Skin of body (tissue), 2 donors: ENCODE data around the gene THBS3. TPM values are rescaled to one million over a fixed set of nuclear protein-coding genes. Genes with fewer than 3 reads are reported as not detected.
"Not testable (repeated sequence)": the region's sequence is repeated elsewhere in the genome, so short reads cannot be mapped to it uniquely, and the experiment has no call there.

ENCODE experiments used
- DNase-seq: peaks from one replicate; lab custom pipeline; 2025; lab: John Stamatoyannopoulos, UW
- total RNA-seq: library from RNA; depleted of rRNA; stranded (reverse); fragments of >200 nt; gene quantifications from one replicate; pipeline ENCODE4 v1.2.3, GENCODE V29; 2014

THBS3 gene
- total RNA-seq, 1 donor from 2014 or later = 32.5 TPM

- not testable (repeated sequence) for DNase-seq
These were observed 27.7 kb upstream of the THBS3 start for GRCh38 chr1:155235375-155235774.

GRCh38 chr1:155233502-155233901 lies 25.8 kb upstream of the THBS3 start:
- not testable (repeated sequence) for DNase-seq

- DNase-seq = peak; percentile 57
These were observed 24.6 kb upstream of the THBS3 start for GRCh38 chr1:155232001-155232978.

GRCh38 chr1:155231302-155231701 lies 23.6 kb upstream of the THBS3 start:
- DNase-seq = not testable (repeated sequence)

GRCh38 chr1:155228096-155228427 lies 20.4 kb upstream of the THBS3 start:
- no peak for DNase-seq

GRCh38 chr1:155227261-155228095 lies 19.8 kb upstream of the THBS3 start:
- peak; percentile 99 for DNase-seq

- peak; percentile 71 for DNase-seq
These were observed 19.2 kb upstream of the THBS3 start for GRCh38 chr1:155226910-155227260.

- peak; percentile 71 for DNase-seq
These were observed 18.7 kb upstream of the THBS3 start for GRCh38 chr1:155226188-155226909.

GRCh38 chr1:155225404-155225759 lies 17.7 kb upstream of the THBS3 start:
- DNase-seq = not testable (repeated sequence)

- no peak for DNase-seq
These were observed 15.3 kb upstream of the THBS3 start for GRCh38 chr1:155223047-155223446.

GRCh38 chr1:155220211-155220965 lies 12.7 kb upstream of the THBS3 start:
- DNase-seq = not testable (repeated sequence)

GRCh38 chr1:155219592-155220031 lies 11.9 kb upstream of the THBS3 start:
- DNase-seq = no peak

- peak; percentile 66 for DNase-seq
These were observed 11.3 kb upstream of the THBS3 start for GRCh38 chr1:155218854-155219591.

GRCh38 chr1:155214702-155215101 lies 7.0 kb upstream of the THBS3 start:
- not testable (repeated sequence) for DNase-seq

GRCh38 chr1:155212051-155212440 lies 4.3 kb upstream of the THBS3 start:
- DNase-seq = not testable (repeated sequence)

GRCh38 chr1:155211381-155212050 lies 3.8 kb upstream of the THBS3 start:
- not testable (repeated sequence) for DNase-seq

- DNase-seq = no peak
These were observed 2.8 kb upstream of the THBS3 start for GRCh38 chr1:155210314-155211104.

- DNase-seq = no peak
These were observed 1.6 kb upstream of the THBS3 start for GRCh38 chr1:155209312-155209721.
